ENCODE measurements around the gene CYP27B1.

The CYP27B1 gene, protein sequence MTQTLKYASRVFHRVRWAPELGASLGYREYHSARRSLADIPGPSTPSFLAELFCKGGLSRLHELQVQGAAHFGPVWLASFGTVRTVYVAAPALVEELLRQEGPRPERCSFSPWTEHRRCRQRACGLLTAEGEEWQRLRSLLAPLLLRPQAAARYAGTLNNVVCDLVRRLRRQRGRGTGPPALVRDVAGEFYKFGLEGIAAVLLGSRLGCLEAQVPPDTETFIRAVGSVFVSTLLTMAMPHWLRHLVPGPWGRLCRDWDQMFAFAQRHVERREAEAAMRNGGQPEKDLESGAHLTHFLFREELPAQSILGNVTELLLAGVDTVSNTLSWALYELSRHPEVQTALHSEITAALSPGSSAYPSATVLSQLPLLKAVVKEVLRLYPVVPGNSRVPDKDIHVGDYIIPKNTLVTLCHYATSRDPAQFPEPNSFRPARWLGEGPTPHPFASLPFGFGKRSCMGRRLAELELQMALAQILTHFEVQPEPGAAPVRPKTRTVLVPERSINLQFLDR

GRCh38 chr12:57766464-57767304, at the start of gene CYP27B1:
Gene CYP27B1 (minus strand): TSS chr12:57767078. CDS start chr12:57767041, 37 bp downstream.
- DNase-seq = no peak

GRCh38 chr12:57816001-57816854, 49.4 kb upstream of the CYP27B1 start:
- DNase-seq = no peak

- peak in 1 of 2 donors; percentile 22 for DNase-seq
Observed at GRCh38 chr12:57815177-57816000, 48.5 kb upstream of the CYP27B1 start.

- no peak for DNase-seq
Observed at GRCh38 chr12:57813971-57814772, 47.3 kb upstream of the CYP27B1 start.

DNA sequence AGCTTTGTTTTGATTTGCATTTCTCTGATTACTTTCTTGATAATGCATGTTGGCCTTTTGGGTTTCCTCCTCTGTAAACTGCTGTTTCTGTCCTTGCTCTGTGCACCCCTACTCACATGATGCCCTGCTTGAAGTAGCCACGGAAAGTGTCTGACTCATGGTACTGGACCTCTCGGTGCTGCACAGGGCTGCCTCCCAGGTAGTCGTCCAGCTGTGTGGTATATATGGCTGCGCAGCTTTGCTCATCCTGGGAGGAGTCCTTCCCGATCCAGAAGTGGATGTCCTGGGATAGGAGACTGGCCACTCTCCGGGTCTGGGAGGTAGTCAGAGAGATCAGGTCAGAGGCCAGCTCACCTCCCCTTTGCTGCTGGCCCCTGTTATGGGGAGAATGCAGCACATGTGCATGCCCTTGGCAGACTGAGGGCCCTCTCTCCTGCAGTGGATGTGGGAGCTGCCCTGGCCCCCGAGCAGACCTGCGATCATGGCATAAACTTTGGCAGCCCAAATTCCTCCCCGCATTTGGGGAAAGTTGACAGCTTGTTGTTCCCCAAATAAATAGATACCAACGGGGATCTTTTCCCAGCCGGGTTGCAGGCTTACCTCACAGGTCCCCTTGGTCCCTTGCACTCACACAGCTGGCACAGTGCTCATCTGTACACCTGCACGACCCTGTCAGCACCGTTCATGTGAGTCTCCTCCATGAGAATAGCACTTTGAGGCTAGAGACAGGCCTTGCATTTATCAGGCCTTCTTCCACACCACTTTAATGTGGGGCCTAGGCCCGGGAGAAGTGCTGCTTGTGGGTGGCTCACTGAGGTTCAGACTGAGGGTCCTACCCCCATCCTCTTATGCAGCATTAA, 46.5 kb upstream of the CYP27B1 start:
- DNase-seq = no peak

DNA sequence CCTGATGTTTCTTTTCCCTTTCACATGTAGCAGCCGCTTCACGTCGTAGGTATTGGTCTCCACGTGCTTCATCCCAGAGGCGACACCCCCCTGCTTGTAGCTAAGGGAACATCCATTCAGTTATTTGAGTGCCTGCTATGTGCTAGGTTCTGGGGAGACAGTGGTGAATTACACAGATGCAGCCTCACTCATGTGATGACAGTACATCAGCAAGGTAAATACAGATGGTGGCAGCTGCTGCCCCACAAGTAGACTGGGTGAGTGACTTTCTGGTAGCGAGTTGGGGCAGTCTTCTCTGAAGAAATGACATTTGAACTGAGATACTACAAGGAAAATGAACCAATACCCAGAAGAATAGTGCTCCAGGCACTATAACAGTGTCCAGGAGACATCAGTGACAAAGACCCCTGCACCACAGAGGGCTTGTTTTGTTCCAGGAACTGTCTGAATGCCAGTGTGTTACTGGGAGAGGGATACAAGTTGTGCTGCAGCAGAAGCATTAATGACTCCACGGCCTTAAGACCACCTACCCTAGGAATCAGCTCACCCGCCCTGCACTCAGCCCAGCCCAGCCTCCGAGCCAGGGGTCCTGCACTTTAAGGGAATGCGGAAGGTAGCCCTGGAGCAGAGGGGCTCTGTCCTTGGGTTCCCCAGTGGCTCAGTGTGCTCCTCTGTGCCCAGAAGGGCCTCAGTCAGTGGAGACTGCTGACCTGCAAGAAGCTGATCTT, 44.3 kb upstream of the CYP27B1 start:
- DNase-seq = no peak

DNA sequence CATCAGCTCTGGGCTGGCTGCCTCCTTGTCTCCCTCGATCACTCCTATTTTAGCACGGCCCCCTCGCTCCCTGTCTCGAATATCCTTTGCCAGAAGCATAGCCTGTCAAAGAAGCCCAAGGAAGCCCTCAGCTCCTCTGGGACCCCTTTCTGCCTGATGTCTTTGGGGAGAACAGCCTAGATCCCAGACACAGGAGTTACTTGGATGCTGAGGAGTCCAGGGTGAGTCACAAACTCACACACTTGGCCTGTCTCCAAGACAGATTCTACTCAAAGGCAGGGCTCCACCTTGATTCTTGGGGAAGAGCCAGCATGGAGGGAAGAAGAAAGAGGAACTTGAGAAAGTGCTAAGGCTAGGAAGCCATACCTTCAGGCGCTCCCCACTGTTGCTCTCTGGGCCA, 43.6 kb upstream of the CYP27B1 start:
- DNase-seq = no peak

GRCh38 chr12:57809425-57809824, 42.5 kb upstream of the CYP27B1 start:
- DNase-seq = no peak

- no peak for DNase-seq
Observed at GRCh38 chr12:57808351-57808750, 41.5 kb upstream of the CYP27B1 start.

GRCh38 chr12:57807285-57807684, 40.4 kb upstream of the CYP27B1 start:
- DNase-seq = no peak

DNA sequence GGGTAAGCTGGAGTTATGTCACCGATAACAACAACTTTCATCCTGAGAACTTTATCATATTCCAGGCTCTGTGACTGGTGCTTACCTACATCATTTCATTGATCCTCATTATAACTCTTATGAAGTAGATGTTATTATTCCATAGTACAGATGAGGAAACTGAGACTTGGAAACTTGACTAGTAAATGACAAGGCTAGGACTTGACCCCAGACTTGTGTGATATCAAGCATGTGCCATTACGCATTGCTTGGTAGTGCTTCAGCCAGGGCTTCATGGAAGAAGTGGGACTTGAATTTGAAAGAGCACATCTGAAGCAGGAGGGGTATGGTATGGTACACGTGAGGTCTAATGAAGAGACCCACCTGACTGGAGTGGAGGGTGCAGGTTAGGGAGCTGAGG, 39.8 kb upstream of the CYP27B1 start:
- DNase-seq = no peak

DNA sequence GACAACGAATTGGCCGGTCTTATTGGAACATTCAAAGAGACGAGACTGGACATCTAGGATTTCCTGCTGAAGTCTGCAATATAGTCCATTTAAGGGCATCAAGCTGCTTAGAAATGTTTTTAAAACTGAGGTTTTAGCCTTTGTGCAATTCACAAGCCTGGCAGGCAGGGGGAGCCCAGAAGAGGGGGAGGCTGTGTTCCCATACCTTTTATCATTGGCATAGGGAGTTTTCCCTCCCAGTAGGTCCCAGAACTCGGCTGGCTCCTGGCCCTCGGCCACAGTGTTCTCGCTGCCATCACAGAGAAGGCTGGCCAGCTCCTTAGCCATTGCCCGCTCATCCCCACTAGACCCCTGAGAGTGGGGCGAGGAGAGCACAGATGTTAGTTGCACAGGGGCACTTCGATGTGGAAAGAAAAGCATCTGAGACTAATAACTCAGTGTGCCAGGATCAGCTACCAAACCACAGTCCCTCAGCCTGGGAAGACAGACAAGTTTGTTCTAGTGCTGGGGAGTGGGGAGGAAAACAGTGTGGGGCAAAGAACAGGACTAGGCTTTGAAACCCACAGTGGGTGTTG, 36.5 kb upstream of the CYP27B1 start:
- DNase-seq = peak; percentile 27 to 34

GRCh38 chr12:57802607-57803006, 35.7 kb upstream of the CYP27B1 start:
- no peak for DNase-seq

- no peak for DNase-seq
Observed at GRCh38 chr12:57800965-57801364, 34.1 kb upstream of the CYP27B1 start.

DNA sequence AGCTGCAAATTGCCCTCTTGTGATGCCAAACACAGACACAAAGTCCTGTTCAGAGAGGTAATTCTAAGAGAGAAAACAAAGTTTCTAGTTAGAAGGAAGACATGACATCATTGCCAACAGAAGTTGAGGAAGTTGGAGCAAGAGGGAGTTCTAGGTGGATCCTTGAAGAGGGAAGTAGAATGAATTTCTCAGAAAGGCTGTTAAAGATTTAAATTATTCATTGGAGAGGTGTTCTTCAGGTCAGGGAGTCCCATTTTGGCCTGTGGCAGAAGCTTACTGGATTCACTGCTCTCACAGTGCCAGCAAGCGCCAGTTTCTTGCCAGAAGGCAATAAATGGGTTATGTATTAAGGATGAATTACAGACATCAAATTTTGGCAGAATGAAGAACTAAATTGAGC, 31.1 kb upstream of the CYP27B1 start:
- no peak for DNase-seq

GRCh38 chr12:57796996-57797395, 30.1 kb upstream of the CYP27B1 start:
- DNase-seq = no peak

DNA sequence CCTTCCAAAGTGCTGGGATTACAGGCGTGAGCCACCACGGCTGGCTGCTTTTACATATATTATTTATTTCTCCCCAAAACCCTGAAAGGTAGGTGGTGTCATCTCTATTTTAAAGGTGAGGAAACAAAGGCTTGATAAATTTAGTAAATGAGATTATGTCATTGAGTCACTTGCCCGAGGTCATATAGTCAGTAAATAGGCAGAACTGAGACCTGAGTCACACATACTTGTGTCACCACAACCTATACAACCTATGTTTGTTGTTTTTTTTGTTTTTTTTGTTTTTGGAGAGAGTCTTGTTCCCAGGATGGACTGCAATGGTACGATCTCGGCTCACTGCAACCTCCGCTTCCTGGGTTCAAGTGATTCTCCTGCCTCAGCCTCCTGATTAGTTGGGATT, 28.5 kb upstream of the CYP27B1 start:
- no peak for DNase-seq

DNA sequence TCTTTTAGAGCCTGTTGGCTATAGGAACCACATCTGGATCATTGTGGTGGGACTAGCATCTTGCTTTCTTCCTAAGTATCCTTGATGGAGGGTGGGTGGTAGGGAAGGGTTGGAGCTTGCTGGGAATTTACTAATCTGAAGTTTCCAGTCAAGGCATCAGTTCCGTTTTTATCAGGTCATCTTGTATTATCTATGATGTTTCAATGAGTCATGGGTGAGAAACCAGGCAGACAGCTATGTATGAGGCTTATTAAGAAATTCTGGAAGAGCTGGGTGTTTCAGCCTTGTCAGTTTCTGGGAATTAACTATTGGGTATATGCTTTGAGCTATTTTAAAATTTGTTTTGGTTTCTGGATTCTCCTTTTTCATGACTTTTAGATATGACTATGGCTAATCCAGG, 27.0 kb upstream of the CYP27B1 start:
- no peak for DNase-seq

DNA sequence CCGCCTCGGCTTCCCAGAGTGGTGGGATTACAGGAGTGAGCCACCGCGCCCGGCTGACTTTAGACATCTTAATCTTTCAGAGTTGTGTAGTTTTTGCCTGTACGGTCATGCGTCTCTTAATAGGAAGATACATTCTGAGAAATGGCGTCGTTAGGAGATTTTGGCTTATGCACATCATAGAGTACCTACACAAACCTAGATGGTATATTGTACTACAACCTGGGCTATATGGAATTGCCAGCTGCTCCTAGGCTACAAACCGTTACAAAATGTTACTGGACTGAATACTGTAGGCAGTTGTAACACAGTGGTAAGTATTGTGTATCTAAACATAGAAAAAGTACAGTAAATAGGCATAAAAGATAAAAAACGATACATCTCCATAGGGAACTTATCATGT, 17.0 kb upstream of the CYP27B1 start:
- DNase-seq = no peak

Measured in stimulated activated CD4-positive, alpha-beta T cell treated with anti-CD3 and anti-CD28 coated beads, Interleukin-2, amount 100 ng/mL, for 24 hours (primary cell).